ENCODE data around the gene KCNIP3.

The KCNIP3 gene

DNA sequence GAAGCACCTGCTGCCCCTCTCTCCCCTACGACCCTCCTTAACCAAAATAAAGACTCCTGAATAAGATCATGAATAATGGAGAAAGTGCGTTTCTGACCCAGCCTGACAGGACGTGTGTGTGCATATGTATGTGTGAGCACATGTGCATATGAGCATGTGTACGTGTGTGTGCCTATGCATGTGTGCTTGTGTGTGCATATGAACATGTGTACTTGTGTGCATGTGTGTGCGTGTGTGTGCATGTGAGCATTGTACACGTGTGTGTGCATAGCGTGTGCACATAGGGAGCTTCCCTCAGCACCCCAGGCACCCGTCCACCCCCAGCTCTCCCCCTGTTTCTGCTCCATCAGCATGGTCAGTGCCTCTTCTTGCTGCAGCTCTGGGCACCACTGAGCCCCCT lies 10.7 kb downstream of the KCNIP3 start:
- Histone ChIP-seq H3K27me3 (ENCODE audit: insufficient read depth, poor library complexity, severe bottlenecking) (no peaks in the 10 kb centered on the region), H3K27ac (replicated peaks) (no peak overlapping the region), H3K4me3 (replicated peaks; ENCODE audit: insufficient read depth, low read length) (no peak overlapping the region)
- DNase-seq (ENCODE audit: low read depth in 1 of 2, low spot score in 1 of 2), result no peak
- TF ChIP-seq CTCF (IDR thresholded peaks at IDR 0.05; ENCODE audit: insufficient read depth, low read length) (no peak), POLR2AphosphoS5 (IDR thresholded peaks at IDR 0.05; ENCODE audit: low read depth) (no peak), SPI1 (IDR thresholded peaks at IDR 0.05; ENCODE audit: borderline replicate concordance, low read depth) (no peak), GABPA (IDR thresholded peaks at IDR 0.05; ENCODE audit: low read depth) (no peak)
- TF ChIP-seq, protein P1, sequence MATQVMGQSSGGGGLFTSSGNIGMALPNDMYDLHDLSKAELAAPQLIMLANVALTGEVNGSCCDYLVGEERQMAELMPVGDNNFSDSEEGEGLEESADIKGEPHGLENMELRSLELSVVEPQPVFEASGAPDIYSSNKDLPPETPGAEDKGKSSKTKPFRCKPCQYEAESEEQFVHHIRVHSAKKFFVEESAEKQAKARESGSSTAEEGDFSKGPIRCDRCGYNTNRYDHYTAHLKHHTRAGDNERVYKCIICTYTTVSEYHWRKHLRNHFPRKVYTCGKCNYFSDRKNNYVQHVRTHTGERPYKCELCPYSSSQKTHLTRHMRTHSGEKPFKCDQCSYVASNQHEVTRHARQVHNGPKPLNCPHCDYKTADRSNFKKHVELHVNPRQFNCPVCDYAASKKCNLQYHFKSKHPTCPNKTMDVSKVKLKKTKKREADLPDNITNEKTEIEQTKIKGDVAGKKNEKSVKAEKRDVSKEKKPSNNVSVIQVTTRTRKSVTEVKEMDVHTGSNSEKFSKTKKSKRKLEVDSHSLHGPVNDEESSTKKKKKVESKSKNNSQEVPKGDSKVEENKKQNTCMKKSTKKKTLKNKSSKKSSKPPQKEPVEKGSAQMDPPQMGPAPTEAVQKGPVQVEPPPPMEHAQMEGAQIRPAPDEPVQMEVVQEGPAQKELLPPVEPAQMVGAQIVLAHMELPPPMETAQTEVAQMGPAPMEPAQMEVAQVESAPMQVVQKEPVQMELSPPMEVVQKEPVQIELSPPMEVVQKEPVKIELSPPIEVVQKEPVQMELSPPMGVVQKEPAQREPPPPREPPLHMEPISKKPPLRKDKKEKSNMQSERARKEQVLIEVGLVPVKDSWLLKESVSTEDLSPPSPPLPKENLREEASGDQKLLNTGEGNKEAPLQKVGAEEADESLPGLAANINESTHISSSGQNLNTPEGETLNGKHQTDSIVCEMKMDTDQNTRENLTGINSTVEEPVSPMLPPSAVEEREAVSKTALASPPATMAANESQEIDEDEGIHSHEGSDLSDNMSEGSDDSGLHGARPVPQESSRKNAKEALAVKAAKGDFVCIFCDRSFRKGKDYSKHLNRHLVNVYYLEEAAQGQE (IDR thresholded peaks at IDR 0.05; ENCODE audit: insufficient replicate concordance, low read depth), result no peak

- TF ChIP-seq, protein P1 (IDR thresholded peaks at IDR 0.05; ENCODE audit: insufficient replicate concordance, low read depth), result no peak
- TF ChIP-seq GABPA (IDR thresholded peaks at IDR 0.05; ENCODE audit: low read depth) (no peak), POLR2AphosphoS5 (IDR thresholded peaks at IDR 0.05; ENCODE audit: low read depth) (no peak)
- H3K27ac ChIP-seq (replicated peaks), result no peak overlapping the region
- no peaks in the 10 kb centered on the region for H3K27me3 ChIP-seq (ENCODE audit: insufficient read depth, poor library complexity, severe bottlenecking)
- no peak for DNase-seq (ENCODE audit: low read depth in 1 of 2, low spot score in 1 of 2)
- H3K4me3 ChIP-seq (replicated peaks; ENCODE audit: insufficient read depth, low read length), result no peak overlapping the region
Observed at GRCh38 chr2:95308426-95308990, 11.4 kb downstream of the KCNIP3 start.

DNA sequence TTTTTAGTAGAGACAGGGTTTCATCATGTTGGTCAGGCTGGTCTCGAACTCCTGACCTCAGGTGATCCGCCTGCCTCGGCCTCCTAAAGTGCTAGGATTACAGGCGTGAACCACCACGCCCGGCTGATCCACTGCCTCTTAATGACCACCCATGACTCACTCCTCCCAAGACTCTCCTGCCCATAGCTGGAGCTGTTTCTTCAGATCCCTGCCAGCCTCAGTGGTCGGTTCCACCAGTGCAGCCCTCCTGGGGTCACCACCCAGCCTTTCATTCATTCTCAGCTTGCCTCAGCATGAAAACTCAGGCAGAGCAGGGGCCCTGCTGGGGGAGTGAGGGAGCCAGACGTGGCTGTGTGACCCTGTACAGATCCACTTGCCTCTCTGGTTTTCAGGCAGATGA lies 12.5 kb downstream of the KCNIP3 start:
- H3K4me3 ChIP-seq (replicated peaks; ENCODE audit: insufficient read depth, low read length), result no peak overlapping the region
- TF ChIP-seq CTCF (IDR thresholded peaks at IDR 0.05; ENCODE audit: insufficient read depth, low read length), result no peak
- TF ChIP-seq, protein P1 (IDR thresholded peaks at IDR 0.05; ENCODE audit: insufficient replicate concordance, low read depth), result no peak
- no peak for TF ChIP-seq SPI1 (IDR thresholded peaks at IDR 0.05; ENCODE audit: borderline replicate concordance, low read depth)
- no peak for TF ChIP-seq POLR2AphosphoS5 (IDR thresholded peaks at IDR 0.05; ENCODE audit: low read depth)
- no peak for TF ChIP-seq GABPA (IDR thresholded peaks at IDR 0.05; ENCODE audit: low read depth)
- H3K27ac ChIP-seq (replicated peaks), result no peak overlapping the region
- H3K27me3 ChIP-seq (ENCODE audit: insufficient read depth, poor library complexity, severe bottlenecking), result no peaks in the 10 kb centered on the region
- no peak for DNase-seq (ENCODE audit: low read depth in 1 of 2, low spot score in 1 of 2)
